DMS53 treated with DMSO at 0.1 percent for 48 hours (cell line): Measurements from ENCODE around the gene EDN1.
"Not testable (repeated sequence)": the region's sequence is repeated elsewhere in the genome, so short reads cannot be mapped to it uniquely, and the experiment has no call there.

Source experiments
- DNase-seq: peaks from one replicate; lab custom pipeline; 2025; ENCODE audit not compliant: unreplicated experiment; lab: John Stamatoyannopoulos, UW

The EDN1 gene

DNA sequence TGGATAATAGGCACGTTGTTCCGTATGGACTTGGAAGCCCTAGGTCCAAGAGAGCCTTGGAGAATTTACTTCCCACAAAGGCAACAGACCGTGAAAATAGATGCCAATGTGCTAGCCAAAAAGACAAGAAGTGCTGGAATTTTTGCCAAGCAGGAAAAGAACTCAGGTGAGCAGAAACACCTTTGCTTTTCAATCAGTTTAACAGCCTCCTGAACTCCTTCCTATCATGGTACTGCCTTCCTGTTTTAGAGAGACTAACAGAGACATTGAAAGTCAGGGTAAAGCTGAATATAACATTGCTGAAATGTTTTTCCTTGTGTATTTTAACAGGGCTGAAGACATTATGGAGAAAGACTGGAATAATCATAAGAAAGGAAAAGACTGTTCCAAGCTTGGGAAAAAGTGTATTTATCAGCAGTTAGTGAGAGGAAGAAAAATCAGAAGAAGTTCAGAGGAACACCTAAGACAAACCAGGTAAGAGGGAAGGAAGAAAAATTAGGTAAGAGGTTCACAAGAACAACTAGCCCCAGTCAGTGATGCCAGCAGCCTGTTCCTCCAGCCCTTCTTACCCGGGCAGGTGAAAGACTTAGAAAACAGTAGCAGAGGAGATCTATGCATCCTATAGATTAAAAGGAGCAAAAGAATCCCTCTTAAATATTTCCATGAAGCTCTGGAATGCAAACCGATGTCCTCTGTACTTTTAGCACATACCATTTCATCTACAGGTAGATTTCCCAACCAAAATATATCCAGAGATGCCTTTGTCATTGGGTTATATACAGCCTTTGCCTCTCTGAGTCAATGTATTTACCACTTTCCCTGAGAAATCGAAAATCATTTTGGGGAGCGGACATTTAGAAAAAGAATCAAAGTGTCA, 4.0 kb downstream of the EDN1 start:
- DNase-seq = no peak

DNA sequence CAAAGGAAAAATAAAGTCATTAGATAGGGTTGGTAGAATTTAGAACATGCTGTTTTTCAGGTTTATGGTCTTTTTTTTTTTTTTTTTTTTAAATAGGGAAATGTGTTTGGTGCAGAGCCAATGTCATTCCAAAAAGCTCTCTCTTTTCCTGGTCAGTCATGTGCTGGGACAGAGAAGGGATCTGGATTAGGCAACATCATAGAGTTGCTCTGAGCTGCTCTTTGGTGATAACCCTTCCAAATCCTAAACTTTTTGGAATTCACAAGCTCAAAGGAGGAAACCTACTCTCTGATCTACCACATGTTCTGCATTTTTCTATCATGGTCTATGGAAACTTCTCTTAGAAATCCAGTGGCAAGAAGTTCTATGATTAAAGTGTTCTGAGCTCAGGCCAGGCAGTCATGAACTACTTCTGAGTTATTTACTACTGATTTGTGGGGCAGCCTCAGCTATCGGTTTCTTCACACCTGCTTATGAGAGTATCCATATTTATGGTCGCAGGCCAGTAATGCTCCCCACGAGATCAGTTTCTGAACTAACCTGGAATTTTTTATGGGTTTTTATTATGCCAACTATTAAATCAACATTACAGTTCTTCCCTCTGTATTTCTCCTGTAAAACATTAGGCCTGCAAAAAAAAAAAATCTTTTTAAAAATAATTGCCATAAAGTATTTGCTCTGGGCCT, 4.8 kb downstream of the EDN1 start:
- DNase-seq = no peak

DNA sequence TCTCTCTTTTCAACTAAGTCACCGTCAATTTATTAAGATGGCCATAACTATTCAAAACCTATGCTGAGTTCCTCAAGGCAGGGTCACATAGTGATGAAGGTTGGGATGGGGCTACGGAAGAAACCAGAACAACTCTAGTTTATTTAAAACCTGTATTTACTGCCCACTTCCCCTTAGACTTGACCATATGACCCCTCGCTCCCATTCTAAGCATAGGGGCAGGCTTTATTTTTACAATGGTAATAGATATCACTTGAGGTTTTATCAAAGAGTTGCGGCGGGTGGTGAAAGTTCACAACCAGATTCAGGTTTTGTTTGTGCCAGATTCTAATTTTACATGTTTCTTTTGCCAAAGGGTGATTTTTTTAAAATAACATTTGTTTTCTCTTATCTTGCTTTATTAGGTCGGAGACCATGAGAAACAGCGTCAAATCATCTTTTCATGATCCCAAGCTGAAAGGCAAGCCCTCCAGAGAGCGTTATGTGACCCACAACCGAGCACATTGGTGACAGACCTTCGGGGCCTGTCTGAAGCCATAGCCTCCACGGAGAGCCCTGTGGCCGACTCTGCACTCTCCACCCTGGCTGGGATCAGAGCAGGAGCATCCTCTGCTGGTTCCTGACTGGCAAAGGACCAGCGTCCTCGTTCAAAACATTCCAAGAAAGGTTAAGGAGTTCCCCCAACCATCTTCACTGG, 5.5 kb downstream of the EDN1 start:
- no peak for DNase-seq

DNA sequence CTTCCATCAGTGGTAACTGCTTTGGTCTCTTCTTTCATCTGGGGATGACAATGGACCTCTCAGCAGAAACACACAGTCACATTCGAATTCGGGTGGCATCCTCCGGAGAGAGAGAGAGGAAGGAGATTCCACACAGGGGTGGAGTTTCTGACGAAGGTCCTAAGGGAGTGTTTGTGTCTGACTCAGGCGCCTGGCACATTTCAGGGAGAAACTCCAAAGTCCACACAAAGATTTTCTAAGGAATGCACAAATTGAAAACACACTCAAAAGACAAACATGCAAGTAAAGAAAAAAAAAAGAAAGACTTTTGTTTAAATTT, 6.1 kb downstream of the EDN1 start:
- DNase-seq = no peak

DNA sequence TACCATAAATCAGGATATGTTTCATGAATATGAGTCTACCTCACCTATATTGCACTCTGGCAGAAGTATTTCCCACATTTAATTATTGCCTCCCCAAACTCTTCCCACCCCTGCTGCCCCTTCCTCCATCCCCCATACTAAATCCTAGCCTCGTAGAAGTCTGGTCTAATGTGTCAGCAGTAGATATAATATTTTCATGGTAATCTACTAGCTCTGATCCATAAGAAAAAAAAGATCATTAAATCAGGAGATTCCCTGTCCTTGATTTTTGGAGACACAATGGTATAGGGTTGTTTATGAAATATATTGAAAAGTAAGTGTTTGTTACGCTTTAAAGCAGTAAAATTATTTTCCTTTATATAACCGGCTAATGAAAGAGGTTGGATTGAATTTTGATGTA, 6.4 kb downstream of the EDN1 start:
- no peak for DNase-seq

DNA sequence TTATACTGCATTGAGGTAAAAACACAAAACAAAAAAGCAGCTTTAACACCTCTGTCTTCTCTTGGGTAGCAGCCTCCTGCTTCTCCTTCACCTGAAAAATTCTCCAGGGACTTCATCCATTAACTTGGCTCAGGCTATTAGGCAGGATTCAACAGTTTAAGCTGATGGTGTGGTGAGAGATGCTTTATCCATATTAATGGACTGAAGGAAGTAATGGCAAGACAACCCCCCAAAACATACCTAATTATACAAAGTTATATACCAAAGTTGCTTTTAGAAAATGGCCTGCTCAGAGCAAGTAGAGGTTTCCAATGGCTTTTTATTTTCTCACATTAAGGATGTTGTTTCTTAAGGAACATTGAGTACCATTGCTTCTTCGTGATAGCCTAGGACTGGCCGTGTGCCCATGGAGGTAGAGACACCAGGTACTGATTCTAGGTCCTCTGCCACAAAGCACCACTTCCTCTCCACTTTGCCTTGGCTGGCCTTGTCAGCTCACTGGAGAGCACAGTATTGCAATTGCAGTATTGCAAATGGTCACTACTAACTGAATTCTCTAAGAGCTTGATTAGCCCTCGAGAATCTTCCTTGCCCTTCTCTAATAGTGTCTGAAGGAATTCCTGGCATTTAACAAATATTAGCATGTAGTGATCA, 7.3 kb downstream of the EDN1 start:
- DNase-seq = no peak

DNA sequence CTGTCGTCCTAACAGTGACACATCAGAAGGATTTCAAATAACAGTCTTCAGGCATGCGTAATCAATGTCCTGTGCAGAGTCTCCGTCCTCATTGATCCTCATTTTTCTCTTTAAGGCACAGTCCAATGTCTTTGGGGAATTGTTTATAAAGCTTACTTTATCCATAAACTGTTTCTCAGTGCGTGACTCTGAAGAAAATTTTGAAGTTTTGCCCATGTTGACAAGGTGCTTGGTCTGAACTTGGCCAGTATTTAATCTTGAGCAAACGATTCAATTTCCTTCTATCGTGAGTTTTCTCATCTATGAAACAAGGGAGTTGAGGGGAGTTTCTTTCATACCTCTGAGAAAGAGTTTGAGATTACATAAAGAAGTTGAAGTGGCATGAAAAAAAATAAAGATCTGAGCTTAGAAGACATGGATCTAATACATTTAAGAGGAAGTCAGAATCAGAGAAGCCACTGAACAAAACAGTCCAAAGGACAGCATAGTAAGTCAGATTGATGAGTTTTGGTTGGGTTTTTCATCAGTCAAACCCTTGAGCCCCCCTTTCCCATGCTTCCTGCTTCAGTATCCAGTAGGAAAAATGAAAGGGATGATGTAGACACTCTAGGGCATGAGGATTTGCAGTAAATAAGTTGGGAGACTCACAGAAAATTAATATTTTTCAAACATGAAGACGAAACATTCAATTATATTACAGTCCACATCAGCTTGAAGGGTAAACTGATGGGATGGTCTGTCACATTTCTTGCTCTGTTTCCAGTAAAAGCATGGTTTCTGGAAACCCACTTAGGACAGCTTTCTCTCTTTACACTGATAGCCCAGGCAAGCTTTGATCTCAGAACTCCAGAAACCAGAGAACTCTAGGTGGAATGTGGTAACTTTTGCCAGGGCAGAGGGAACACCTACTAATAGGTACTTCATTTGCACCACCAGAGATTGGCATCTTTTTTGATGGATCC, 8.1 kb downstream of the EDN1 start:
- DNase-seq = no peak

DNA sequence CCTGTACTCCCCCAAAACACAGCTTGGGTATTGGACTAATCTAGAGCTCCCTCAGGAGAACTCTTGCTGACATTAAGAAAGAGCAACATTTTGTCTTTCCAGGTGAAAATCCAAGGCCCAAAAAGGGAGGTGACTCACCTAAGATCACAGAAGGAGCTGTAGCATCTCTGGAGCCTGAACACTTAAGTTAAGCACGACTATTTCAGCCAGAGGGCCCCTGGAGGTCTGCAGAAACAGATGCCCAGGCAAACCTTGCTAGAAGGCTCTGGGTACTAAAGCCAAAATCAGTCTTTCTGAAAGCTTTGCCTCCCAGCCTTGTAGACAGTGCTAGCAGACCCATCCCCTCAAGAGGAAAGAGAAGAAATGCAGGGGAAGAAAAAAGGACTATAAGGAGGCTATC, 8.8 kb downstream of the EDN1 start:
- no peak for DNase-seq

DNA sequence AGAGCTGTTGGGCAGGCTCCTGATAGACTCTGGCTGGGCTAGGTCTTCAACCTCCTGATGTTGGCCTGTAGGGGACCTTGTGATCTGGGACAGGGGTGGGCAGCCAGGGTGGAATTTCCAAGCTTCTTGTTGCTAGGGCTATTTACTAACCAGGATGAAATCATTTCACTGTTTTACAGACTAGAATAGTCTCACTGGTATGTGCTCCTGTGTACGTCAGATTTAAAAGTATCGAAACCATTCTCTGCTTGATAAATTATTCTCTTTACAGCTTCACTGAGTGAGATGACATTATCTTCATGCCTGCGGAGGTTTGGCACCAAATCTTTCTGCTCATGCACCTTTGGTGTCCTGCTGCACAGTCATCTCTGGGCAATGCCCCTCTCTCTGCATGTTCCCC, 10.9 kb downstream of the EDN1 start:
- DNase-seq = no peak

DNA sequence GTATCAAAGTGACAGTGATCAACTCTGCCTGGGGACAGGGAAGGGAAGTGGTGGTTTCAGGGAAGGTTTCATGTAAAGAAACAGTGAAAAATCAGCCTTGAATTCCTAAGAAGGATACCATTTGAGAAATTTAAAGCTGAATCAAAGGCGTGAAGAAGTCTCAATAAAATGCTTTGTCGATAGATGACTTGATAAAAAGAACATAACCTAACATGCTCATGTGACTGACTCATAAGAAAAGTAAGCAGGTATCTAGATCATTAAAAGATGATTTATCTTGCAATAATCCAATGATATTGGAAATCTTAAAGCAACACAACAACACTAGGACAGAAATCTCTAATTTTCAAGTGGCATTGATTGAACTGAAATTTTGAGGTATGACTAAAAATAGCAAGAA, 14.3 kb downstream of the EDN1 start:
- no peak for DNase-seq

DNA sequence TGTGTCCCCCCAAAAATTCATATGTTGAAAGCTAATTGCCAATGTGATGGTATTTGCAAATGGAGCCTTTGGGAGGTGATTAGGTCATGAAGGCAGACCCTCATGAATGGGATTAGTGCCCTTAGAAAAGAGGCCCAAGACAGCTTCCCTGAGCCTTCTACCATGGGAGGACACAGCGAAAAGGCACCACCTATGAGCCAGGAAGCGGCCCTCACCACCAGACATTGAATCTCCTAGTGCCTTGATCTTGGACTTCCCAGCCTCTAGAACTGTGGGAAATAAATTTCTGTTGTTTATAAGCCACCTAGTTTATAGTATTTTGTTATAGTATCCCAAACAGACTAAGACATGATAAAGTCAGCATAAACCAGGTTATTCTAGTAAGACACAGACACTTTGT, 18.9 kb downstream of the EDN1 start:
- DNase-seq = no peak

DNA sequence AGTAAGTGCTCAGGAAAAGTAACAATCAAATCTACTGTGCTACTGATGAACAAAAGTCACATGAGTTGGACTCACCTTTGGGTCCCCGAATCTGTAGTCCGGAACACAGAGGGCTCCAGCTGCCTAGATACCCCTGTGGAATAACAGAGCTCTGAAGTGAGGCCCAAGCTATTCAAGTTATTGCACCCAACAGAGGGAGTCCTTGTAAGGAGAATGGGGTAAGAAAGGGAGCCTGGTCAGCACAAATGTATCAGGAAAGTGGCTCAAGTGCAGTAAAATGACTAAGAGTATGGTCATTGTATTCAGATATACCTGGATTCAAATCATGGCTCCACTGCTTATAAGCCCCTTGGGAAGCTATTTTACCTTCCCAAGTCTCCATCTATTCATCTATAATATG, 20.9 kb downstream of the EDN1 start:
- no peak for DNase-seq

DNA sequence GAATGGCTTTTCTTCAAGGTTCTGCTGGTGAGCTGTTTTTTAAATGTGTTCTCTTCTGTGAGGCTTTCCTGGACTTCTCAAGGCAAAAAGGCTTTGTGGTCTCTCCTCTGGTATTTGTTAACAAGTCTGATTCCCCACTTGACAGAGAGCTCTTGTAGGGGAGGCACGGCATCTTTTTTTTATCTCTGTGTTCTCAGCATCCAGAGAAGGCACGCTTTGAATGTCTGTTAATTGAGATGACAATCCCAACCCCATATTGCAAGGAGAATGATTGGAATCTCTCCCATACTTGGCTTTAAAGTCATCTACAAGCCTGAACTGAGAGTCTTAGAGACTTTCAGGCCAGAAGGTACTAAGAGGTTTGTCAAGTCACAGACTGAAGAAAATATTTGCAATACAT, 22.6 kb downstream of the EDN1 start:
- DNase-seq = no peak

DNA sequence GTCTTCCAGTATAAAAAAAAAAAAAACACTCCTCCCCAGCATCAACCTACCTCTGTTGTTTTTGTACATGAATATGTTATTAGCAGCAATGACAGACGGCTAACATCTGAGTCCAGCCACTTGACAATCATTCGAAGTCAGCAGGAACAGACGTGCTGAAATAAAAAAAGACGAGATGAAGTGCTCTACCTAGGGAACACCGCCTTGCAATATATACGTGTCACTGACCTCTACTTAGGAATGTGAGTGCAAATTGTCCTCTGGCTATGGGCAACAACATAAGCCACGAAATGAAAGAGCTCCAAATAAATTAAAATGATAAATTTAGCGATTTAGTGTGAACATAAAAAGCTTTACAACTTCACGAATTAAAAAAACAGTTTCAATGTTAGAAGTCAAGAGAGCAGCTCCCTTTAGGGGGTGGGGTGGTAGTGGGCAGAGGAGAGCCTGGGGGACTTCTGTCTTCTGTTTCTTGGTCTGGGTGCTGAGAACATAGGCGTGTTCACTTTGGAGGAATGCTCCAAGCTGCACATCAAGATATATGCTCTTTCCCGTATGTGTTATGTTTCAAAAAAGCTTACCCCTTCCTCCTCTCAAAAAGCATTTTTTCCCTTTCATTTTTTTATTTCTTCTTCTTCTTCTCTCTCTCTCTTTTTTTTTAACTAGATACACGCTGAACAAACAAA, 23.3 kb downstream of the EDN1 start:
- DNase-seq = no peak

DNA sequence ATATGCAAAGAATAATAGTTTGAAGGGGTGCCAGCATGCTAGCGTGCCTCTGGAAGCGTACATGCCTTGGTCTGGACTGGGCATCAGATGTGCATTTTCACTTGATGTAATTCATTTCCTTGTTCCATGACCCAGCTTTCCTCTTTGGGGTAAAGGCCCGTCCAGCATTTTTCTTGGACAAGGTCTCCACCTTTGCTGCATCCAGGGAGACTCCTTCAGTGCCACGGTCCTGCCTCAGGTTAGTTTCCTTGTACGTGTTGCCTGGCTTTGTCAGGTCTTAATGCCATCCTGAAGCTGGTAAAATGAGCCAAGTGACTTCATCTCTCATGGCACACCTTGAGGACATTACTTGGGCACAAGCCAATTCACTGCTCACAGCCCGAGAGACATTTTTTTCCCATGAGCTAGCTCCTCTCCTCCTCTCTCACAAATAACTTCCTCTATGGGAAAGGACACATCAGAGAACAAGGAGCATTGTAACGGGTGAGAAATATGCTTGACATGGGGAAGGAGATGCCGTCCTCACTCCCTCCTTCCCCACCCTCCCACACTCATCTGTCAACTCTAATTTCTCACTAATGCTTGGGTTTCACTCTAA, 23.9 kb downstream of the EDN1 start:
- no peak for DNase-seq

DNA sequence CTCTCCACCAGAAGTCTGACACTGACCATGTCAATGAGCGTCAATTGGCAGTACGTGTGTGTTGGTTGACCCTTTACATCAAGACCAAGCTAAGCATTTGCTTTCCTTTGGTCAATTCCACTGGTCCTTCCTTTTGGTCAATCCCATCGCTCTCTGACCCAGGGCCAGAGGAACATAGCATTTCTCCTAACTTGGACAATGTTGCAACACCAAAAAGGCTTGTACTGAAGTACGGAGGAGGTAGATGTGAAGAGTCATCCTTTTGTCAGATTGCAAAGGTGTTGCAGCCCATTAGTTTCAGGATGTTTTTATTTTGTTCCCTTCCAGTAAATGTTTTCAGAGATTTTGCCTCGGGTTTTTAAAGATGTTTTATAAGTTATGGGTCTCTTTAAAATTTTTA, 24.6 kb downstream of the EDN1 start:
- no peak for DNase-seq

DNA sequence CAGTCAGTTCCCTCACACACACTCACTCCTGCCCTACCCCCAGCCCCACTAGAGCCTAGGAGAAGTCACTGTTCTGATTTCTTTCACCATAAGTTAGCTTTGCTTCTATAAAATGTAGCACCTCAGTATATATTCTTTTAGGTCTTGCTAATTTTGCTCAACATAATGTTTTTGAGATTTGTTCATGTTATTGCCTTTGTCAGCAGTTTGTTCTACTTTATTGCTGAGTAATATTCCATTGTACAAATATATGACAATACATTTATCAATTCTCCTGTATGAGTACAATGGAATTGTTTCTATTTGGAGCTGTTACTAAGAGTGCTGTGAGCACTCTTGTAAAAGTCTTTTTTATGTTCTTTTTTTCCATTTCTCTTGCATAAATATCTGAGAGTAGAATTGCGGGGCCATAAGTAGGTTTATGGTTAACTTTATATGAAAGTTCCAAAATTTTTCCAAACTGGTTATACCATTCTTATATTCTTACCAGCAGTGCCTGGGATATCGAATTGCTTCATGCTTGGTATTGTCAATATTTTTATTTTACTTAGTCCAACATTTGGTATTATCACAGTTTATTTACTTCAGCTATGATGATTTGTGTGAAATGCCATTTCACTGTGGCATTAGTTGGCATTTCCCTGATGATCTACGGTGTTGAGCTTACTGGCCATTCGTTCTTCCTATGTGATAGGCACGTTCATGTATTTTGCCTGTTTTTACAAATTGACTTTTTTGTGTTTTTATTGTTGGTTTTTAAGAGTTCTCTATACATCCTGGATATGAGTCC, 25.3 kb downstream of the EDN1 start:
- DNase-seq = no peak

DNA sequence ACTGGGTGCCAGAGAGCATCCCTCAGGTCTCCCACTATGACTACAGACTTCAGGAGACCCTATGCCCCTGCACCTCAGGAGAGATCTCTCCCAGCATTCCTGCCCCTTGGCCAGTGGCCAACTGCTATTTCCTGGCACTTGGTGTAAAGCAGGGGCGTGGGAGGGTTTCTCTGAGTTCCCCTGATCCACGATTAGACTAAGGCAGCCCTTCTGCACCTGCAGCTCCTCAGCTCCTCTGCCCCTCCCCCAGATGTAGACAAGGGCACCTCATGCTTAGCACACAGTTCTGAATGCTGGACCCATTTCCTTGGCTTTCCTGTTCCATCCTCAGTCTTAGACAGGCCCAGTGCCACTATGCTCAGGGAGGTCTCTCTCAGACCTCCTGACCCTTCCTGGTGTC, 28.6 kb downstream of the EDN1 start:
- DNase-seq = no peak

DNA sequence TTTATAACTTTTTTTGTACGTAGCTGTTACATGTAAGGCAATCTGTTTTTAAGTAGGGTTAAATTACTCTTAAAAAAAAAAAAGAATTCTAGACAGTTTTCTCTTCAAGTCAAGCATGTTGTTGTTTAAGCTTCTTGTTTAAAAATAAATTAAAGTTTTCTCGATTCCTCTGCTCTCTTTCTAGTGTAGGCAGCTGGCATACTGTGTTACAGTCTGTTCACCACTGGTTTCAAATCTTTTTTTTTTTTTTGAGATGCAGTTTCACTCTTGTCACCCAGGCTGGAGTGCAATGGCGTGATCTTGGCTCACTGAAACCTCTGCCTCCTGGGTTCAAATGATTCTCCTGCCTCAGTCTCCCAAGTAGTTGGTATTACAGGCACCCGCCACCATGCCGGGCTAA, 29.9 kb downstream of the EDN1 start:
- not testable (repeated sequence) for DNase-seq
